Glomerular visceral epithelial cell (primary cell): Measurements from ENCODE around the gene MED22.
"Not testable (repeated sequence)": the region's sequence is repeated elsewhere in the genome, so short reads cannot be mapped to it uniquely, and the experiment has no call there.

Experiments used
- DNase-seq: peaks from one replicate; pipeline ENCODE4 v3.0.0-alpha.2; 2016; ENCODE audit errors: extremely low spot score

MED22 gene

DNA sequence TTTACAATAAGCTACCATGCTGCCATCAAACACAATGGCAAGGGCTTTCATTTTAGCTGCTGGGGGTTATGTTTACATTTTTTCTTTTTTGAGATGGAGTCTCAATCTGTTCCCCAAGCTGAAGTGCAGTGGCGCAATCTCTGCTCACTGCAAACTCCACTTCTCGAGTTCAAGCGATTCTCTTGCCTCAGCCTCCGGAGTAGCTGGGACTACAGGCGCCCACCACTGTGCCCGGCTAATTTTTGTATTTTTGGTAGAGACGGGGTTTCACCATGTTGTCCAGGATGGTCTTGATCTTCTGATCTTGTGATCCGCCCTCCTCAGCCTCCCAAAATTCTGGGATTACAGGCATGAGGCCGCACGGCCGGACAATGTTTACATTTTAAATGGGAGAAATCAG, 13.0 kb downstream of the MED22 start:
- DNase-seq: not testable (repeated sequence)

DNA sequence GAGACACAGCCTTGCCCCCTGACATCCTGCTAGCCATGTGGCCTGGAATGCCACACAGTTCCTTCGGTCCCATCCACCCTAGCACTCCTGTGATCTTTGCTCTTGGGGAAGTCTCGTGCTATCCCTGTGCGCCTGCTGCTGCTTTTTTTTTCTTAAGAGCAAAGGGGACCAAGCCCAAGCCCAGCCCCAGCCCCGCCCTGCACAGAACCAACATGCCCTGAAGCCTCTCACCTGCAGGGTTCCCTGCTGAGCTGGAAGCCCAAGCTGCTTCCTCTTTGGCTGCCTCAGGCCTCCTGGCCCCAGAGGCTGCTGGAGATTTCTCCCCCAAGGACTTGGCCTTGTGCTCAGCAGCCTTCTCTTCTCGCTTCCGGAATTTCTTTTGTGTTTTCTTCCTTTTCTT, 13.8 kb downstream of the MED22 start:
- DNase-seq: no peak

- DNase-seq: no peak
Measured at GRCh38 chr9:133333566-133333965, 14.4 kb downstream of the MED22 start.

- no peak for DNase-seq
Measured at GRCh38 chr9:133333011-133333410, 14.9 kb downstream of the MED22 start.

- no peak for DNase-seq
Measured at GRCh38 chr9:133332381-133332730, 15.6 kb downstream of the MED22 start.

GRCh38 chr9:133331641-133332380, 16.1 kb downstream of the MED22 start:
- DNase-seq: no peak

GRCh38 chr9:133331221-133331620, 16.7 kb downstream of the MED22 start:
- no peak for DNase-seq

DNA sequence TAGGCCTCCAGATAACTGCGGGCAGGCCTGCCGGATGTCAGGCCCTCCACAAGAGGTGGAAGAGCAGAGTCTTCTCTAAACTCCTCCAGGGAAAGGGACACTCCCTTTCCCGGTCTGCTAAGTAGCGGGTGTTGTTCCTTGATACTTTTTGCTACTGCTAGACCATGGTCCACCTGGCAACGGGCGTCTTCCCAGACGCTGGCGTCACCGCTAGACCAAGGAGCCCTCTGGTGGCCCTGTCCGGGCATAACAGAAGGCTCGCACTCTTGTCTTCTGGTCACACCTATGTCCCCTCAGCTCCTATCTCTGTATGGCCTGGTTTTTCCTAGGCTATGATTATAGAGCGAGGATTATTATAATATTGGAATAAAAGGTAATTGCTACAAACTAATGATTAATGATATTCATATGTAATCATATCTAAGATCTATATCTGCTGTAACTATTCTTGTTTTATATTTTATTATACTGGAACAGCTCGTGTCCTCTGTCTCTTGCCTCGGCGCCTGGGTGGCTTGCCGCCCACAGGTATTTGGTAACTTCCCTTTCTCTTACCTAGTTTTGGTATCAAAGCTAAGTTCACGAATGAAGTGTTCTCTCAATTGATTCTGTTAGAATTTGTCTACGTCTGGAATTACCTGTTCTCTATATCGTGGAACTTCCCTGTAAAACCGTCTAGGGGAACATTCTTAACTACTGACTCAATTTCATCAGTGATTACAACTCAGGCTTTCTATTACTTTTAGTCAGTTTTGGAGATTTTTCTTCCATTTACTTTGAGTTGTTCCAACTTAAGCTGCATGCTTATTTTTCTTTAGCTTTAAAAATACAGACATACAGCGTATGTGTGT, 18.4 kb downstream of the MED22 start:
- DNase-seq: not testable (repeated sequence)

- DNase-seq: no peak
Measured at GRCh38 chr9:133327834-133328484, 20.0 kb downstream of the MED22 start.

- not testable (repeated sequence) for DNase-seq
Measured at GRCh38 chr9:133327021-133327420, 20.9 kb downstream of the MED22 start.

DNA sequence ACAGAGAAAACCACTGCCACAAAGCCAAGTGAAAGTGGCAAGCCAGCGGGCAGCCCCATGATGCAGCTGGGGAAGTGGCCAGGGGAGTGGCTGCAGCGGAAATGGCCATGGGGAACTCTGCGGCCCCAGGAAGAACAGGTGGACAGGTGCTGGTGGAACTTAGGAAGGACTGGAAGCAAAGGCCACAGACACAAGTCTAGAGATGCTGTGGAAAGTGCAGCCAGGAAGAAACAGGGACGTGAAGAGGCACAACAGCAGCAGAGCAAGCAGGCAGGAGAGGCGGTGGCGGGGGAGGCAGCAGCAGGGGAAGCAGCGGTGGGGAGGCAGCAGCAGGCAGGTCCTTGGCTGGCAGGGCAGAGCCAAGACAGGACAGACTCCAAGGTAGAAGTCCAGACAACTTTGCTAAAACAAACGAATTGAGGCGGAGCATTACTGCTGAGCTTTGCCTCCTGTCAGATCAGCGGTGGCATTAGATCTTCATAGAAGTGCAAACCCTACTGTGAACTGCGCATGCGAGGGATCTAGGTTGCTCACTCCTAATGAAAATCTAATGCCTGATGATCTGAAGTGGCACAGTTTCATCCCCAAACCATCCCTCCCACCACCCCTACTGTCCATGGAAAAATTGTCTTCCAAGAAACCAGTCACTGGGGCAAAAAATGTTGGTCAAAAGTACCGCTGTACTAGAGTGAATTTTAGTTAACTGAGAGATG, 23.8 kb downstream of the MED22 start:
- DNase-seq: no peak

DNA sequence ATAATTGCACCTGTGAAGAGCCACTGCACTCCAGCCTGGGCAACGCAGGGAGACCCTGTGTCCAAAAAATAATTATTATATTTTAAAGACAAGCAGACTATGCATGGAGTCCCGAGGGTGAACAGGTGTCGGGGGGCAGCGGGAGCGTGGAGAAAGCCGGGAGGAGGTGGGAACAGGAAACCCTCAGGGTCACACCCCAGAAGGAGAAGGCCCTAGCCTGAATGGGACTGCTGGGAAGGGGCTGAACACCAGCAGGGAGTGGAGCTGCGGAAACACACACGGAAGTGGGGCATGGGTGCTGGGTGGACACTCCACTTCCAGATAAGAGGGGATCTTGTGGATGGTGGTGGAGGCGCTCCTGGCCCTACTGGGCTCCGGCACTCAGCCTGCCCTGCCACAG, 24.7 kb downstream of the MED22 start:
- DNase-seq: no peak

DNA sequence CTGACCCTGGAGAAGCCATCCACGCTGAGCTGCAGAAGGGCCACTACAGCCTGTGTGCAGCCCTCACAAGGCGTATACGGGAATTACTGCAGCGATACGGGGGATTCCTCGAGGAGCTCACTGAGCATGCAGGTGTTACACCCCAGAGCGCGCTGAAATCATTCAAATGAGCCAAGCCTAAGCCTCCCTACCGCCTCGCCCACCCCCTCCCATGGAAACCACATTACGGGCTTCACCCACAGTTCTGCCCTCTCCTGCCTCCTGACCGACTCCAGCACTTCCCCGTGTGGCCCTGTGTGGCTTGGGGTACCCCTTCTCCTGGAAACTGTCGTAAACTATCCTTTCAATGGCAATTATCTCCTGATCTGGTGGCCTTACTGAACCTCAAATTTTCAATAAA, 25.2 kb downstream of the MED22 start:
- no peak for DNase-seq

- no peak for DNase-seq
Measured at GRCh38 chr9:133321411-133321935, 26.5 kb downstream of the MED22 start.

- no peak for DNase-seq
Measured at GRCh38 chr9:133320421-133320881, 27.5 kb downstream of the MED22 start.

DNA sequence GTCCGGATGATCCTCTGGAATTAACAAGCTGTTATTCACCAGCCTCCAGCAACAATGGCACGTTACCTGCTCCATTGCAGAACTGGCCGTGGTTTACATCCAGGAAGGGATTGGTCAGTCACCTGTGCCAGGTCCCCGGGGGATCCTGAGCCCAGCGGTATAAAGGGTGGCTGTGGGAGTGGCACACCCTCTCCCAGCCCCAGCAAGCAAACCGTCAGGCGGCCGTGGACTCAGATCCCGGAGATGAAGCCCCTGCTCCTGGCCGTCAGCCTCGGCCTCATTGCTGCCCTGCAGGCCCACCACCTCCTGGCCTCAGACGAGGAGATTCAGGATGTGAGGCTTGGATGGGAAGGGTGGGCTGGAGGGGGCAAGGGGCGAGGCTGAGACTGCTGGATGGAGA, 30.4 kb downstream of the MED22 start:
- DNase-seq: not testable (repeated sequence)

DNA sequence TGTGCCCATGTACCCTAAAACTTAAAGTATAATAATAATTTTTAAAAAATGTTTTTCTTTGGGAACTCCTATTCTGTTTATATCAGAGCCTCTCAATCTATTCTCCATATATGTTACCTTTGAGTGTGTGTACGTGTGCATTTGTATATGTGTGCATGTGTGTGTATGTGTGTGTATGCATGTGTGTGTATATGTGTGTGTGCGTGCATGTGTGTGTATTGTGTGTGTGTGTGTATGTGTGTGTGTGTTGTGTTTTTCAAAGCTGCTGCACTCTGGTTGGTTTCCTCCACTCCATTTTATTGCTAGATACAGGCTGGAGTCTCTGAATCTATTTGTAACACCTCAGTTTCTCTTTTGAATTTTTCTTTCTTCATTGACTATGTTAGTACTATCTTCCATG, 31.9 kb downstream of the MED22 start:
- DNase-seq: no peak

DNA sequence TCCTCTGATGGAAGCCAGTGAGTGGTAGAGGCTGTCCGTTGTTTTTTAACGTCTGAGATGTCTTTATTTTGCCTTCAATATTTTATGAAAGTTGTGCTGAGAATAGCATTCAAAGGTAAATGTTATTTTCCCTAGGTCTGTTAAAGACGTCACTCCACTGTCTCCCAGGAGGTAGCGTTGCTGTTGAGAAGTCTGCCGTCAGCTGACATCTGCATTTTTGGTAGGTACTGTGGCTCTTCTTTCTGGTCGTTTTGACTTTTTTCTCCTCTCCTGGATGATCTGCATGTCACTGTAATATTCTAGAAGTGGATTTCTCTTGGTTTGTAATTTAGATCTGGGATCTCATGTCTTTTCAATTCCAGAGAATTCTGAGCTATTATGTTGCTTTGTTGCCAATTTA, 38.3 kb downstream of the MED22 start:
- no peak for DNase-seq

DNA sequence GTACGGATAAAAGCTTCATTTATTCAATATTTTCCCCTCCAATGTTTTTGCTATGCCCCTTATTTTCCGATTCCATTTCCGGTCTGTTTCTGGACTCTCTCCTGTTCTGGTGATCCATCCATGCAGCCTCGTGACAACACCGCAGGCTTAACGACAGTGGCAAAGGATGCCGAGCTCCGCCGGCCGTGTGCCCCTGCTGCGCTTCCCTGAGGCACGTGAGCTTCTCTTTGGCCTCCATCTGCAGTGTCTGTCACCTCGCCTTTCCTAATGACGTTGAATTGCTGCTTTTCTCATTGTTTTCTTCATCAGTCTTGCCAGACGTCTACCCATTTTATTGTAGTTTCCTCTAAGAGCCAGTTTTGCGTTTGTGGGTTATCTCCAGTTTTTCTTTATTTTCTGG, 40.6 kb downstream of the MED22 start:
- no peak for DNase-seq

- DNase-seq: no peak
Measured at GRCh38 chr9:133306242-133307204, 41.4 kb downstream of the MED22 start.

DNA sequence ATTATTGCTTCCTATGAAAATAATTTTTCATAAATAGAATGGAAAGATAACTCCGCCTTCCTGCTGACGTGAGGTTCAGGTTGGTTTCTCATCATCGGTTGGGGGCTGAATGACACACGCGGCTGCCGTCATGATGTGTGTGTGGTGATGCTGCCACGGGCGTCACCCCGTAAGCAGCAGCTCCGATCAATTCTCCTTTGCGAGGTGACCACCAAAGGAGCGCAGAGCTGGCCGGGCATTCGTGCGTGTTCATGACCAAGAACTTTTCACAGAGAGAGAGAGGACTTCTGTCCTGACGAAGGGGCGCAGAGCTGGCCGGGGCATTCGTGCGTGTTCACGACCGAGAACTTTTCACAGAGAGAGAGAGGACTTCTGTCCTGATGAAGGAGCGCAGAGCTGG, 42.2 kb downstream of the MED22 start:
- DNase-seq: no peak
